ENCODE results near the gene TIGD6.

DNA sequence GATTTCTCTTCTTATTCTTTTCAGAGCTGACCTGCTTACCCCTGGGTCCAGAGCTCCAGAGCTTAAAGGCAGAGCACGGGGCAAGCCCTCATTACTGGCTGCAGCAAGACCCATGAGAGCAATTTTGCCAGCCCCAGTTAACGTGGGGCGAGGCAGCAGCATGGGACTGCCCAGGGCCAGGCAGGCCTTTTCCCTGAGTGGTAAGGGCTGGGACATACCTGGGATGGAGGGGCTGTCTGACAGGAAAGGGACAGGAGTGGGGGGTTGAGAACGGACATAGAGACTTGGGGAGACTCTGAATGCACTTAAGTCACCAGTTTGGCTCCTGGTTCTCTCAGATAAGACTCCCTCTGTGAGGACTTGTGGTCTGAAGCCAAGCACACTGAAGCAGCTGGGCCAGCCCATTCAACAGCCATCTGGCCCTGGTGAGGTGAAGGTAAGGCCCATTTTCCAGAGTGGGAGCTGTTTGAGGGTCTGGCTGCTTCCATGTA is 26.3 kb upstream of the TIGD6 start:
- TF ChIP-seq, protein P1, sequence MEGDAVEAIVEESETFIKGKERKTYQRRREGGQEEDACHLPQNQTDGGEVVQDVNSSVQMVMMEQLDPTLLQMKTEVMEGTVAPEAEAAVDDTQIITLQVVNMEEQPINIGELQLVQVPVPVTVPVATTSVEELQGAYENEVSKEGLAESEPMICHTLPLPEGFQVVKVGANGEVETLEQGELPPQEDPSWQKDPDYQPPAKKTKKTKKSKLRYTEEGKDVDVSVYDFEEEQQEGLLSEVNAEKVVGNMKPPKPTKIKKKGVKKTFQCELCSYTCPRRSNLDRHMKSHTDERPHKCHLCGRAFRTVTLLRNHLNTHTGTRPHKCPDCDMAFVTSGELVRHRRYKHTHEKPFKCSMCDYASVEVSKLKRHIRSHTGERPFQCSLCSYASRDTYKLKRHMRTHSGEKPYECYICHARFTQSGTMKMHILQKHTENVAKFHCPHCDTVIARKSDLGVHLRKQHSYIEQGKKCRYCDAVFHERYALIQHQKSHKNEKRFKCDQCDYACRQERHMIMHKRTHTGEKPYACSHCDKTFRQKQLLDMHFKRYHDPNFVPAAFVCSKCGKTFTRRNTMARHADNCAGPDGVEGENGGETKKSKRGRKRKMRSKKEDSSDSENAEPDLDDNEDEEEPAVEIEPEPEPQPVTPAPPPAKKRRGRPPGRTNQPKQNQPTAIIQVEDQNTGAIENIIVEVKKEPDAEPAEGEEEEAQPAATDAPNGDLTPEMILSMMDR (IDR thresholded peaks at IDR 0.05) = no peak
- TF ChIP-seq POLR2A (IDR thresholded peaks at IDR 0.05) = no peak
